ENCODE measurements around the gene STAT3. TPM values are rescaled to one million over a fixed set of nuclear protein-coding genes. Genes with fewer than 3 reads are reported as not detected.
"Not testable (repeated sequence)": the region's sequence is repeated elsewhere in the genome, so short reads cannot be mapped to it uniquely, and the experiment has no call there.

The STAT3 gene
- total RNA-seq, 1 donor from 2014 or later, result 105 TPM

GRCh38 chr17:42386777-42387657 lies 1.2 kb downstream of the STAT3 start:
- intact Hi-C loops (cut with micrococcal nuclease), result loop anchor here (5.0 kb wide), 2 partner anchors 65 to 370 kb away; partner anchors contain the start of gene DNAJC7

- intact Hi-C loops (cut with micrococcal nuclease), result no loop called here
Observed at GRCh38 chr17:42381898-42382297, 6.3 kb downstream of the STAT3 start.

- intact Hi-C loops (cut with micrococcal nuclease), result no loop called here
Observed at GRCh38 chr17:42380935-42381334, 7.3 kb downstream of the STAT3 start.

GRCh38 chr17:42378959-42379594 lies 9.2 kb downstream of the STAT3 start:
- intact Hi-C loops (cut with micrococcal nuclease), result no loop called here

- intact Hi-C loops (cut with micrococcal nuclease), result no loop called here
Observed at GRCh38 chr17:42378359-42378958, 9.8 kb downstream of the STAT3 start.

GRCh38 chr17:42373896-42374295 lies 14.3 kb downstream of the STAT3 start:
- intact Hi-C loops (cut with micrococcal nuclease), result no loop called here

- intact Hi-C loops (cut with micrococcal nuclease), result no loop called here
Observed at GRCh38 chr17:42372142-42372541, 16.1 kb downstream of the STAT3 start.

- intact Hi-C loops (cut with micrococcal nuclease), result not testable (repeated sequence)
Observed at GRCh38 chr17:42368797-42369561, 19.3 kb downstream of the STAT3 start.

GRCh38 chr17:42368310-42368709 lies 19.9 kb downstream of the STAT3 start:
- intact Hi-C loops (cut with micrococcal nuclease), result not testable (repeated sequence)

- intact Hi-C loops (cut with micrococcal nuclease), result not testable (repeated sequence)
Observed at GRCh38 chr17:42366176-42367023, 21.8 kb downstream of the STAT3 start.

- intact Hi-C loops (cut with micrococcal nuclease), result no loop called here
Observed at GRCh38 chr17:42365136-42365535, 23.1 kb downstream of the STAT3 start.

- intact Hi-C loops (cut with micrococcal nuclease), result no loop called here
Observed at GRCh38 chr17:42363767-42364585, 24.3 kb downstream of the STAT3 start.

GRCh38 chr17:42363231-42363630 lies 25.0 kb downstream of the STAT3 start:
- intact Hi-C loops (cut with micrococcal nuclease), result no loop called here

- intact Hi-C loops (cut with micrococcal nuclease), result no loop called here
Observed at GRCh38 chr17:42362245-42362961, 25.8 kb downstream of the STAT3 start.

- intact Hi-C loops (cut with micrococcal nuclease), result no loop called here
Observed at GRCh38 chr17:42361781-42362186, 26.5 kb downstream of the STAT3 start.

GRCh38 chr17:42360388-42360787 lies 27.9 kb downstream of the STAT3 start:
- intact Hi-C loops (cut with micrococcal nuclease), result not testable (repeated sequence)

GRCh38 chr17:42359133-42359532 lies 29.1 kb downstream of the STAT3 start:
- intact Hi-C loops (cut with micrococcal nuclease), result no loop called here

GRCh38 chr17:42358434-42358833 lies 29.8 kb downstream of the STAT3 start:
- intact Hi-C loops (cut with micrococcal nuclease), result no loop called here
